Epithelial cell of esophagus (primary cell): ENCODE results near the gene RPL41.
A peak's percentile ranks its signal among the peaks of the same experiment; 100 is the strongest.
"Not testable (repeated sequence)": the region's sequence is repeated elsewhere in the genome, so short reads cannot be mapped to it uniquely, and the experiment has no call there.

Experiments
- DNase-seq: peaks from one replicate; pipeline ENCODE4 v3.0.0; 2010; ENCODE audit warnings: low read depth
- H3K4me3 ChIP-seq: 2 replicates; pipeline ENCODE4 v1.5.1; 2011; ENCODE audit warnings: mild to moderate bottlenecking, low read length, control low read depth
- TF ChIP-seq, protein P1 (sequence below): IDR thresholded peaks from 2 replicates; pipeline ENCODE4 v1.5.1; 2011; ENCODE audit warnings: low read depth, mild to moderate bottlenecking, low read length, control low read depth, inconsistent platforms; ENCODE audit not compliant: insufficient read depth; ENCODE audit errors: missing control alignments

Gene RPL41

DNA sequence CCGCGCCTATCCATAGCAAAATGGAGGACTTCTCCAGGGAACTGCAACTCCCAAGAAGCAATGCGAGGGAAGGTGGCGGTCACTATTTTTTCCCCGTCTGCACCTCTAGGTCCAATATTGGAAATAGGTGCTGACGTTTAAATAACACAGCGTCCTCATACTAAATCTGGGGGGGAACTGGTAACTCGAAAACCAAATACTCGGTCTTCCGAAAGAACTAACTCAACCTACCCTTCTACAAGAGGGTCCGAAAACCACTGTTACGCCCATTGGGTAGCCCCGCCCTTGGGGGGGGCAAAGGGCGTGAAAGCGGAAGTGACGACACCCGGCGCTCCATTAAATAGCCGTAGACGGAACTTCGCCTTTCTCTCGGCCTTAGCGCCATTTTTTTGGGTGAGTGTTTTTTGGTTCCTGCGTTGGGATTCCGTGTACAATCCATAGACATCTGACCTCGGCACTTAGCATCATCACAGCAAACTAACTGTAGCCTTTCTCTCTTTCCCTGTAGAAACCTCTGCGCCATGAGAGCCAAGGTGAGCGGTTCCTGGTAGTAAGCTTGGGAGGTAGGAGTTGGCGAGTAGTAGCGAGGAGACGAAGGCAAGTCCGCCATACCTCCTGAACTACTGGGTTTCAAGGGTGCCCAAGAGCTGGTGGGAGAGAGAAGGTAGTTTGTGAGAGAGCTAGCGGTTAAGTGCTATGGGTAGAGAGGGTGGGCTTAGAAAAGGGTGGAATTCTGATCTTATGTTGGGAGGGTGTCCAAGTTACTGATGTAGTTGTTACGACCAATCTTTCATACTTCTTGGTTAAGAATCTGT is at the start of gene RPL41:
Gene RPL41 (plus strand): TSS at position 367 of the 815 bp plus-strand sequence.
- peak; percentile 93 for DNase-seq
- TF ChIP-seq, protein P1, sequence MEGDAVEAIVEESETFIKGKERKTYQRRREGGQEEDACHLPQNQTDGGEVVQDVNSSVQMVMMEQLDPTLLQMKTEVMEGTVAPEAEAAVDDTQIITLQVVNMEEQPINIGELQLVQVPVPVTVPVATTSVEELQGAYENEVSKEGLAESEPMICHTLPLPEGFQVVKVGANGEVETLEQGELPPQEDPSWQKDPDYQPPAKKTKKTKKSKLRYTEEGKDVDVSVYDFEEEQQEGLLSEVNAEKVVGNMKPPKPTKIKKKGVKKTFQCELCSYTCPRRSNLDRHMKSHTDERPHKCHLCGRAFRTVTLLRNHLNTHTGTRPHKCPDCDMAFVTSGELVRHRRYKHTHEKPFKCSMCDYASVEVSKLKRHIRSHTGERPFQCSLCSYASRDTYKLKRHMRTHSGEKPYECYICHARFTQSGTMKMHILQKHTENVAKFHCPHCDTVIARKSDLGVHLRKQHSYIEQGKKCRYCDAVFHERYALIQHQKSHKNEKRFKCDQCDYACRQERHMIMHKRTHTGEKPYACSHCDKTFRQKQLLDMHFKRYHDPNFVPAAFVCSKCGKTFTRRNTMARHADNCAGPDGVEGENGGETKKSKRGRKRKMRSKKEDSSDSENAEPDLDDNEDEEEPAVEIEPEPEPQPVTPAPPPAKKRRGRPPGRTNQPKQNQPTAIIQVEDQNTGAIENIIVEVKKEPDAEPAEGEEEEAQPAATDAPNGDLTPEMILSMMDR = no peak

DNA sequence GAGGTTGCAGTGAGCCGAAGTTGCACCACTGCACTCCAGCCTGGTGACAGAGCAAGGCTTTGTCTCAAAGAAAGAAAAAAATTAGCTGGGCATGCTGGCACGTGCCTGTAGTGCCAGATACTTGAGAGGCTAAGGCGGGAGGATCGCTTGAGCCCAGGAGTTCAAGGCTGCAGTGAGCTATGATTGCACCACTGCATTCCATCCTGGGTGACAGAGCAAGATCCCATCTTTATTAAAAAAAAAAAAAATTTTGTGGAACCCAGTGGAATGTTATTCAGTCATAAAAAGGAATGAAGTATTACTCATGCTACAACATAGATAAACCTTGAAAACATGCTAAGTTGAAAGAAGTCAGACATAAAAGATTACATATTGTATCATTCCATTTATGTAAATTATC is 44.8 kb upstream of the RPL41 start:
- no peak overlapping the region for H3K4me3 ChIP-seq
- TF ChIP-seq, protein P1 = no peak
- DNase-seq = peak; percentile 83

More for the DNA sequence above, at the start of gene RPL41:
- peak within 1 kb of the TSS; percentile 92 for H3K4me3 ChIP-seq

DNA sequence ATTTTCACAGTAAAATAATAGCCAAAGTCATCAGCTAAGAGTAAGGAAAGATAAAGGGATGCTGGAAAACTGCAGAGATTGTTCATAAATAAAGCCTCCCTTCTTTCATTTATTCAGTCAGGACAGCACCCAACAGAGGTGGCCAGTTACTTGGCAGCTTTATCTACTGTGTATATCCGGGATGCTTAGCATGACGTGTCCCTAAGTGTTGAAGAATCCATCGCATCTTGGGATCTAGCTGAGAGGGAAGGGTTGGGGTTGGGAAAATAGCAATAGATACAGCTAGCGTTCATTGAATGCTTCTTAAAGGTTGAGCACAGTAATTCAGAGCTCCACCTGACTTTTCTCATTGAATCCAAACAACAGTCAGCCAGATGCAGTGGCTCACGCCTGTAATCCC is 42.0 kb upstream of the RPL41 start:
- TF ChIP-seq, protein P1 = no peak
- H3K4me3 ChIP-seq = no peak overlapping the region
- DNase-seq = no peak

DNA sequence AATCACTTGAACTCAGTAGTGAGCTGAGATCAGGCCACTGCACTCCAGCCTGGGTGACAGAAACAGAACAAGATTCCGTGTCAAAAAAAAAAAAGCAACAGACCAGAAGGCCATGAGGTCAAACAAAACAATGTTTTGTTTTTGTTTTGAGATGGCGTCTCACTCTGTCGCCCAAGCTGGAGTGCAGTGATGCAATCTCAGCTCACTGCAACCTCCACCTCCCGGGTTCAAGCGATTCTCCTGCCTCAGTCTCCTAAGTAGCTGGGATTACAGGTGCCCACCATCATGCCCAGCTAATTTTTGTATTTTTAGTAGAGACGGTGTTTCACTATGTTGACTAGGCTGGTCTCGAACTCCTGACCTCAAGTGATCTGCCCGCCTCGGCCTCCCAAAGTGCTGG is 38.5 kb upstream of the RPL41 start:
- DNase-seq, H3K4me3 ChIP-seq: not testable (repeated sequence)

DNA sequence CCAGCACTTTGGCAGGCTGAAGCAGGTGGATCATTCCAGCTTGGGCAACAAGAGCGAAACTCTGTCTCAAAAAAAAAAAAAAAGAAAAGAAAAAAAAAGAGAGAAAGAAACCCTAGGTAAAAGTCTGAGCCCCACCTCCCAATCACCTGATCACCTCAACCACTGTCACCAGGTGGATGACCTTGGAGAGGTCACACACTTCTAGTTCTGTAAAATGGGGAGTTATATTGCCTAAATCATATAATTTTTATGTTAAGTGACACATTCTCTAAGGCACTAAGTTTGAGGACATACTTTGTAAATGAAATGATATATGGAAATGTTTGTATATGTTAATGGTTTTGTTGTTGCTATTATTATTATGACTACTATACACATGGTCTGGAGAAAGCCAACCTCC is 38.0 kb upstream of the RPL41 start:
- DNase-seq = no peak
- no peak overlapping the region for H3K4me3 ChIP-seq
- TF ChIP-seq, protein P1 = no peak

DNA sequence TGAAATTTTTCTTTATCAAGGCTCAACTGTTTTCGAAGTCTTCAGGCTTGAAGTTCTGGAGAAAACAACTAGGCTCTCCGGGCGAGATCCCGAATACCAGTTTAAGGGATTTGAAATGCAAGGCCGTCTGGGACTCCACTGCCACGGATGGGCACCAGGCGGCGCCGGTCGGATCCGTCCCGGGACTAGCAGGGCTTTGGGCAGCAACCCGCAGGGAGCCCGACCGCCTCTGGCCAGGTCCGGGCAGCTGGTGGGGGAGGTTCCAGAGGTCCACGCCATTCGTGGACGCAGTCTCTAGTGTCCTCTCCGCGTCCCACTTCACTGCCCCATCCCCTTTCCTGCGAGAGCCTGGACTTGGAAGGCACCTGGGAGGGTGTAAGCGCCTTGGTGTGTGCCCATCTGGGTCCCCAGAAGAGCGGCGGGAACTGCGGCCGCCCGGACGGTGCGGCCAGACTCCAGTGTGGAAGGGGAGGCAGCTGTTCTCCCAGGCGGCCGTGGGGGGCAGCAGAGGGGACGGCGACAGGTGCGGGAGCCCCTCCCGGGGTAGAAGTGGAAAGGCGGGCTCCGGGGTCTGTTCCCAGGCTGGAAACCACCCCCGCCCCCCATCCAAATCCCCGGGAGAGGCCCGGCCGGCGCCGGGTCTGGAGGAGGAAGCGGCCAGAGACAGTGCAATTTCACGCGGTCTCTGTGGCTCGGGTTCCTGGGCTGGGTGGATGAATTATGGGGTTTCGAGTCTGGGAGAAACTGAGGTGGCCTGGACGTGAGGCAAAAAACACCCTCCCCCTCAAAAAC is 37.3 kb upstream of the RPL41 start:
- peak overlapping the region; percentile 90 for H3K4me3 ChIP-seq
- peak; percentile 90 for DNase-seq
- TF ChIP-seq, protein P1 = peak; percentile 86

DNA sequence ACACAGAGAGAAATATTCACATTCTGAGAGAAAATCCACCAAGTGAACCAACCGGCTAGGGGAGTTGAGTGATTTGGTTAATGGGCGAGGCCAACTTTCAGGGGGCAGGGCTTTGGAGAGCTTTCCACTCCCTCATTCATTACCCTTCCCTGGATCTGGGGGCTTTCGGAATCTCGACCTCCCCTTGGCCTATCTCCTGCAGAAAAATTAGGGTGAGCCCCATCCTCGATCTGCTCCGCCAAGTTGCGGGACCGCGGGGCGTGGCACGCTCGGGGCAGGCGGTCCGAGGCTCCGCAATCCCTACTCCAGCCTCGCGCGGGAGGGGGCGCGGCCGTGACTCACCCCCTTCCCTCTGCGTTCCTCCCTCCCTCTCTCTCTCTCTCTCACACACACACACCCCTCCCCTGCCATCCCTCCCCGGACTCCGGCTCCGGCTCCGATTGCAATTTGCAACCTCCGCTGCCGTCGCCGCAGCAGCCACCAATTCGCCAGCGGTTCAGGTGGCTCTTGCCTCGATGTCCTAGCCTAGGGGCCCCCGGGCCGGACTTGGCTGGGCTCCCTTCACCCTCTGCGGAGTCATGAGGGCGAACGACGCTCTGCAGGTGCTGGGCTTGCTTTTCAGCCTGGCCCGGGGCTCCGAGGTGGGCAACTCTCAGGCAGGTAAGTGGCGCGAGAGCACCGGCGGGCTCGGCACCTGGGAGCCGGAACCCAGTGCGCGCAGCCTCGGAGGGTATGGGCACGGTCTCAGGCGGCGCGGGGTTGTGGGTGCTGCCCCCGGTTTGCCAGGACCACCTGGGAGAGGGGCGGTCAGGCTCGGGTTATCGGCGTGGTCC is 36.5 kb upstream of the RPL41 start, which contains the start of gene ERBB3:
Gene ERBB3 (plus strand): TSS at position 443 of the 833 bp plus-strand sequence. CDS start 136 bp downstream, at position 579.
- DNase-seq = peak; percentile 95
- peak within 1 kb of the TSS; percentile 90 for H3K4me3 ChIP-seq
- TF ChIP-seq, protein P1 = peak; percentile 27
